Natural killer cell (primary cell): Measurements from ENCODE around the gene GRM8. TPM values are rescaled to one million over a fixed set of nuclear protein-coding genes. Genes with fewer than 3 reads are reported as not detected.

ENCODE experiments used
- ATAC-seq, 3 donors: fragments of 150-1000 bp in 2 of 3; fragments of 200-7000 bp in 1 of 3; cut with Tn5 transposase; 1 replicate in 1 of 3; 2 replicates in 2 of 3; pipeline ENCODE4 v1.10.0; 2021; ENCODE audit warnings: mild to moderate bottlenecking in 2 of 3, moderate library complexity in 2 of 3
- DNase-seq, 2 donors: peaks; one replicate each; pipeline versions ENCODE4 v3.0.0 to v3.0.0-alpha.2; 2013 to 2021; ENCODE audit warnings: mixed read lengths in 1 of 2
- H3K27ac ChIP-seq: one replicate; pipeline ENCODE4 v1.5.1; 2013; ENCODE audit warnings: mild to moderate bottlenecking, low read length
- H3K27me3 ChIP-seq: one replicate; pipeline ENCODE4 v1.6.1; 2013; ENCODE audit warnings: low read length; ENCODE audit not compliant: control insufficient read depth, insufficient read depth
- H3K36me3 ChIP-seq: one replicate; pipeline ENCODE4 v1.6.1; 2013; ENCODE audit warnings: low read length; ENCODE audit not compliant: control insufficient read depth, insufficient read depth
- H3K4me1 ChIP-seq: one replicate; pipeline ENCODE4 v1.6.1; 2013; ENCODE audit warnings: low read length; ENCODE audit not compliant: control insufficient read depth, insufficient read depth
- H3K4me3 ChIP-seq: one replicate; pipeline ENCODE4 v1.5.1; 2013; ENCODE audit warnings: low read length
- H3K9me3 ChIP-seq: one replicate; pipeline ENCODE4 v1.6.1; 2013; ENCODE audit warnings: low read length; ENCODE audit not compliant: control insufficient read depth, insufficient read depth
- H3K27ac Mint-ChIP-seq, 2 donors: one replicate each; pipeline ENCODE4 v1.8.0; 2022; ENCODE audit warnings: mild to moderate bottlenecking in 2 of 2, mixed read lengths in 2 of 2, moderate library complexity in 1 of 2
- H3K27me3 Mint-ChIP-seq, 2 donors: one replicate each; pipeline ENCODE4 v1.8.0; 2022; ENCODE audit warnings: low read depth in 2 of 2, mixed read lengths in 2 of 2
- H3K36me3 Mint-ChIP-seq: one replicate; pipeline ENCODE4 v1.8.0; 2022; ENCODE audit warnings: mixed read lengths
- H3K4me1 Mint-ChIP-seq, 2 donors: one replicate each; pipeline ENCODE4 v1.8.0; 2022; ENCODE audit warnings: mixed read lengths in 2 of 2
- H3K4me3 Mint-ChIP-seq: one replicate; pipeline ENCODE4 v1.8.0; 2022; ENCODE audit warnings: mild to moderate bottlenecking, moderate library complexity, mixed read lengths
- H3K9me3 Mint-ChIP-seq, 2 donors: one replicate each; pipeline ENCODE4 v1.8.0; 2022; ENCODE audit warnings: mixed read lengths in 2 of 2
- WGBS: methylation state at CpG from one replicate; pipeline ENCODE4 v1.1.7; 2013; ENCODE audit warnings: missing lambda C conversion rate; ENCODE audit not compliant: insufficient coverage; 5-methylcytosine and 5-hydroxymethylcytosine counted together
- intact Hi-C: fragments of 100-400 bp; cut with micrococcal nuclease; formaldehyde crosslinking; loops from one replicate; pipeline ENCODE4 v1.14.2; 2022
- total RNA-seq, 4 donors: library from RNA; stranded (reverse); fragments of 120-200 nt in 1 of 4; gene quantifications; one replicate each; pipeline versions ENCODE4 v1.2.3 to v1.2.4, GENCODE V29; 2013 to 2022
- TF ChIP-seq, protein P1 (sequence below): fragments of 200-600 bp; IDR thresholded peaks from one replicate; pipeline ENCODE4 v1.8.0; 2022; ENCODE audit warnings: antibody characterized with exemption

Gene GRM8
- total RNA-seq, 3 donors from 2014 or later (not counting 1 experiment from before 2014, with no cell fraction given), result not detected

DNA sequence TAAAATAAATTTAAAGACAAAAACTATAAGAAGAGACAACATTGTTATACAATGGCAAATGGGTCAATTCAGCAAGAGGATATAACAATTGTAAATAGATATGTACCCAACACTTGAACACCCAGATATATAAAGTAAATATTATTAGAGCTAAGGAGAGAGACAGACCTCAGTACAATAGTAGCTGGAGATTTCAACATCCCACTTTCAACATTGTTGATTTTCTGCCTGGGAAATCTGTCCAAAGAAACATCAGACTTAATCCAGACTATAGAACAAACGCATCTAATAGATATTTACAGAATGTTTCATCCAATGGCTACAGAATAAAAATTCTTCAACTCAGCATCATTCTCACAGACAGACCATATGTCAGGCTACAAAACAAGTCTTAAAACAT is 256.1 kb downstream of the GRM8 start:
- no peaks in the 10 kb centered on the region for H3K27me3 ChIP-seq
- 33% methylated on average over 1 of the region's 1 CpG for WGBS
- Mint-ChIP-seq H3K27ac (no peak overlapping the region), H3K27me3 (no peaks in the 10 kb centered on the region), H3K36me3 (no peaks in the 10 kb centered on the region), H3K4me1 (no peaks in the 10 kb centered on the region), H3K9me3 (peaks cover 3 to 17% of the 10 kb centered on the region in 2 donors), H3K4me3 (no peak overlapping the region)
- ATAC-seq, result no peak
- H3K27ac ChIP-seq, result no peak overlapping the region
- H3K9me3 ChIP-seq, result no peaks in the 10 kb centered on the region
- H3K4me3 ChIP-seq, result no peak overlapping the region
- no peaks in the 10 kb centered on the region for H3K4me1 ChIP-seq
- no peak for DNase-seq
- intact Hi-C loops, result no loop called here
- TF ChIP-seq, protein P1, sequence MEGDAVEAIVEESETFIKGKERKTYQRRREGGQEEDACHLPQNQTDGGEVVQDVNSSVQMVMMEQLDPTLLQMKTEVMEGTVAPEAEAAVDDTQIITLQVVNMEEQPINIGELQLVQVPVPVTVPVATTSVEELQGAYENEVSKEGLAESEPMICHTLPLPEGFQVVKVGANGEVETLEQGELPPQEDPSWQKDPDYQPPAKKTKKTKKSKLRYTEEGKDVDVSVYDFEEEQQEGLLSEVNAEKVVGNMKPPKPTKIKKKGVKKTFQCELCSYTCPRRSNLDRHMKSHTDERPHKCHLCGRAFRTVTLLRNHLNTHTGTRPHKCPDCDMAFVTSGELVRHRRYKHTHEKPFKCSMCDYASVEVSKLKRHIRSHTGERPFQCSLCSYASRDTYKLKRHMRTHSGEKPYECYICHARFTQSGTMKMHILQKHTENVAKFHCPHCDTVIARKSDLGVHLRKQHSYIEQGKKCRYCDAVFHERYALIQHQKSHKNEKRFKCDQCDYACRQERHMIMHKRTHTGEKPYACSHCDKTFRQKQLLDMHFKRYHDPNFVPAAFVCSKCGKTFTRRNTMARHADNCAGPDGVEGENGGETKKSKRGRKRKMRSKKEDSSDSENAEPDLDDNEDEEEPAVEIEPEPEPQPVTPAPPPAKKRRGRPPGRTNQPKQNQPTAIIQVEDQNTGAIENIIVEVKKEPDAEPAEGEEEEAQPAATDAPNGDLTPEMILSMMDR, result no peak
- H3K36me3 ChIP-seq, result no peaks in the 10 kb centered on the region

DNA sequence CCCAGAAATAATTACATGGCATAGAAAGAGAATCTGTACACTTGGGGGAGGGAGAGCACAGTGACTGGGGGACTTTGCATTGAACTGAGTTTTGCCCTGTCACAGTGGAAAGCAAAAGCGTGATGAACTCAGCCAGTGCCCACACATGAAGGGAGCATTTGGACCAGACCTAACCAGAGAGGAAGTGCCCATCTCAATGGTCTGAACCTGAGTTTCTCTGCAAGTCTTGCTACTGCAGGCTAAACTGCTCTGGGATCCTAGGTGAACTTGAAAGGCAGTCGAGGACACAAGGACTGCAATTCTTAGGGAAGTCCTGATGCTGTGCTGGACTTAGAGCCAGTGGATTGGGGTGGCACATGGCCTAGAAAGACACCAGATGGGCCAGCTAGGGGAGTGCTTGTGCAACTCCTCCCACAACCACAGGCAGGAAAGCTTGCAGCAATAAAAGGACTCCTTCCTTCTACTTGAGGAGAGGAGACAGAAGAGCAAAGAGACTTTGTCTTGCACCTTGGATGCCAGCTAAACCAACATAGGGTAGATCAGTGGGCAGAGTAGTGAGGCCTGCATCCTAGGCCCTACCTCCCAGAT is 259.0 kb downstream of the GRM8 start:
- no peak for ATAC-seq
- Histone ChIP-seq H3K9me3 (no peaks in the 10 kb centered on the region), H3K27me3 (no peaks in the 10 kb centered on the region), H3K4me3 (no peak overlapping the region), H3K27ac (no peak overlapping the region), H3K4me1 (no peaks in the 10 kb centered on the region), H3K36me3 (no peaks in the 10 kb centered on the region)
- TF ChIP-seq, protein P1, result no peak
- 87% methylated on average over 2 of the region's 2 CpGs for WGBS
- no peaks in the 10 kb centered on the region for H3K27me3 Mint-ChIP-seq
- no peak overlapping the region for H3K4me3 Mint-ChIP-seq
- intact Hi-C loops, result no loop called here
- no peaks in the 10 kb centered on the region for H3K36me3 Mint-ChIP-seq
- no peaks in the 10 kb centered on the region for H3K4me1 Mint-ChIP-seq
- no peak for DNase-seq
- no peak overlapping the region for H3K27ac Mint-ChIP-seq
- peaks cover 3 to 15% of the 10 kb centered on the region in 2 donors for H3K9me3 Mint-ChIP-seq

DNA sequence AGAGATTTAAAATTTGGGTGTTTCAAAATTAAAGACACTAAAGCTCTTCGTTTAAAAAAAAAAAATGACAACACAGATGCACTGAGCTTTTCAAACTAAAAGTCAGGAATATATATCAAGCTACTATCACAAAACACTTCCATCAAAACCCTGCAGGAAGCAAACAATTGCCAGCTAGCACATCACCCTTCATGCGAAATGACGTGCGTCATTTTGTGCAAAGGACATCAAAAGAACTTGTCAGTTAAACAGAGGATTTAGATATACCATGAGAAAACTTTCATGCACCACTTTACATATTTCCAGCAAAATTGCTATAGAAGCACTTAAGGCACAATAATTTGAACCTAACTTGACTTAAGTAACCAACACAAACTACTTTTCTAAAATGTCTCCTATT is 264.7 kb downstream of the GRM8 start:
- ATAC-seq, result no peak
- no peaks in the 10 kb centered on the region for H3K4me1 Mint-ChIP-seq
- peaks cover 0 to 5% of the 10 kb centered on the region in 2 donors for H3K9me3 Mint-ChIP-seq
- TF ChIP-seq, protein P1, result no peak
- intact Hi-C loops, result no loop called here
- H3K27ac ChIP-seq, result no peak overlapping the region
- no peak overlapping the region for H3K4me3 ChIP-seq
- no peak for DNase-seq
- H3K9me3 ChIP-seq, result no peaks in the 10 kb centered on the region
- no peaks in the 10 kb centered on the region for H3K36me3 Mint-ChIP-seq
- no peaks in the 10 kb centered on the region for H3K36me3 ChIP-seq
- H3K4me1 ChIP-seq, result no peaks in the 10 kb centered on the region
- H3K27ac Mint-ChIP-seq, result no peak overlapping the region
- H3K4me3 Mint-ChIP-seq, result no peak overlapping the region
- no peaks in the 10 kb centered on the region for H3K27me3 Mint-ChIP-seq
- no peaks in the 10 kb centered on the region for H3K27me3 ChIP-seq
- 84% methylated on average over 4 of the region's 4 CpGs for WGBS

DNA sequence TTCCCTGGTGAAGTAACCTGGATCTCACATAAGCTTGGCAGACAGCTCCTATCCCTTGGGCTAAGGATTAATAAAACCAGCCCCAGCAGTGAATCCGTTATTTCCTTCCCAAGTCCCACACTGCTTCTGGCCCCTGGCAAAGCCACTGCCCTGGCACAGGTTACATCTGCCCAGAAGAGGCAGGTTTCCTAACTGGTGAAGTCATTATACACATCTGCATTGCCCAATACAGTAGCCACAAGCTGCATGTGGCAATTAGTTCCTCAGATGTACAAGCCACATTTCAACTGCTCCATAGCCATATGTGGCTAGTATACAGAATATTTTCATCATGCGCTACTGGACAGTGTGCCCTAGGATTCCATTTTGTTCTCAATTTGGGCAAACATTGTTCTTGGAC is 273.0 kb downstream of the GRM8 start:
- DNase-seq (no peak), ATAC-seq (no peak)
- no peaks in the 10 kb centered on the region for H3K9me3 Mint-ChIP-seq
- H3K4me3 Mint-ChIP-seq, result no peak overlapping the region
- H3K27me3 Mint-ChIP-seq, result no peaks in the 10 kb centered on the region
- no peak overlapping the region for H3K27ac Mint-ChIP-seq
- no peaks in the 10 kb centered on the region for H3K4me1 ChIP-seq
- intact Hi-C loops, result no loop called here
- 76% methylated on average over 2 of the region's 2 CpGs for WGBS
- no peak overlapping the region for H3K4me3 ChIP-seq
- H3K36me3 ChIP-seq, result no peaks in the 10 kb centered on the region
- no peaks in the 10 kb centered on the region for H3K36me3 Mint-ChIP-seq
- no peaks in the 10 kb centered on the region for H3K4me1 Mint-ChIP-seq
- H3K9me3 ChIP-seq, result no peaks in the 10 kb centered on the region
- TF ChIP-seq, protein P1, result no peak
- H3K27me3 ChIP-seq, result no peaks in the 10 kb centered on the region
- H3K27ac ChIP-seq, result no peak overlapping the region
